H1 (cell line): ENCODE measurements around the gene SP7. TPM values are rescaled to one million over a fixed set of nuclear protein-coding genes. Genes with fewer than 3 reads are reported as not detected.

Experiments
- BCL11A ChIP-seq, 2 experiments: IDR thresholded peaks; one replicate each; pipeline ENCODE4 v1.6.1; 2011; ENCODE audit warnings: low read depth in 2 of 2, low read length in 2 of 2, mild to moderate bottlenecking in 2 of 2
- BRCA1 ChIP-seq: IDR thresholded peaks from 2 replicates; pipeline ENCODE4 v1.6.1; 2012; ENCODE audit warnings: low read depth, low read length, improper control_type of control experiment
- CBX5 ChIP-seq: fragments of 300-800, 300-1000 bp; sonication (generic); IDR thresholded peaks from 2 replicates; pipeline ENCODE4 v1.7.1; 2016; ENCODE audit warnings: antibody characterized with exemption, low read length, low read depth
- EGR1 ChIP-seq: IDR thresholded peaks from 2 replicates; pipeline ENCODE4 v1.6.1; 2011; ENCODE audit warnings: low read depth, low read length, borderline replicate concordance
- GABPA ChIP-seq: IDR thresholded peaks from 2 replicates; pipeline ENCODE4 v1.6.1; 2011; ENCODE audit warnings: mild to moderate bottlenecking, low read length, moderate library complexity, borderline replicate concordance; ENCODE audit not compliant: insufficient read depth
- KDM4A ChIP-seq: IDR thresholded peaks from one replicate; pipeline ENCODE4 v1.7.1; 2012; ENCODE audit warnings: low read depth, mild to moderate bottlenecking, moderate library complexity, low read length, inconsistent platforms; ENCODE audit not compliant: severe bottlenecking
- MAFK ChIP-seq: IDR thresholded peaks from 2 replicates; pipeline ENCODE4 v1.6.1; 2012; ENCODE audit warnings: low read depth, mild to moderate bottlenecking, improper control_type of control experiment, low read length
- POU5F1 ChIP-seq: IDR thresholded peaks from 2 replicates; pipeline ENCODE4 v1.6.1; 2011; ENCODE audit warnings: low read depth, mild to moderate bottlenecking, low read length, moderate library complexity
- RAD21 ChIP-seq, 2 experiments: IDR thresholded peaks in 1 of 2; conservative IDR thresholded peaks in 1 of 2; 2 replicates each; pipeline ENCODE4 v1.6.1; 2011; ENCODE audit warnings: low read depth in 2 of 2, low read length in 2 of 2, improper control_type of control experiment in 1 of 2, inconsistent platforms in 1 of 2, mild to moderate bottlenecking in 1 of 2, moderate library complexity in 1 of 2
- SIN3A ChIP-seq, 2 experiments: IDR thresholded peaks in 1 of 2; conservative IDR thresholded peaks in 1 of 2; 2 replicates each; pipeline ENCODE4 v1.6.1; 2011 to 2012; ENCODE audit warnings: low read length in 2 of 2, improper control_type of control experiment in 1 of 2, low read depth in 1 of 2, mild to moderate bottlenecking in 1 of 2
- SP2 ChIP-seq: IDR thresholded peaks from 2 replicates; pipeline ENCODE4 v1.6.1; 2012; ENCODE audit warnings: mild to moderate bottlenecking, low read length, inconsistent platforms
- TAF7 ChIP-seq: optimal IDR thresholded peaks from 2 replicates; pipeline ENCODE3; 2011; ENCODE audit warnings: low read depth, mild to moderate bottlenecking, inconsistent platforms, low read length, moderate library complexity, borderline replicate concordance
- YY1 ChIP-seq: IDR thresholded peaks from 2 replicates; pipeline ENCODE4 v1.6.1; 2011; ENCODE audit warnings: low read depth, mild to moderate bottlenecking, low read length
- polyA plus RNA-seq, 7 experiments: library from polyadenylated mRNA; depleted of rRNA in 3 of 7; stranded (reverse) in 5 of 7; unstranded in 2 of 7; fragments of >200 nt in 5 of 7; fragments of 200-250 nt in 2 of 7; gene quantifications; 1 replicate in 5 of 7; 2 replicates in 1 of 7; 4 replicates in 1 of 7; pipeline versions ENCODE4 v1.2.1 to v1.2.3, GENCODE V29; 2011 to 2013; ENCODE audit warnings: missing spikeins in 2 of 7, mixed read lengths in 2 of 7
- total RNA-seq: library from RNA; stranded (reverse); fragmentation: NEBNext Ultra II Directional; extraction: Animal tissue kit (Norgen Biotek cat#: 25700); gene quantifications from 2 replicates; pipeline ENCODE4 v1.2.1, GENCODE V29; 2021
- TF ChIP-seq, protein P1 (sequence below): IDR thresholded peaks from 2 replicates; pipeline ENCODE4 v1.6.1; 2012; ENCODE audit warnings: inconsistent platforms

The SP7 gene
- total and polyA plus RNA-seq, 2 of the 8 experiments (the other 6 are each of a cell fraction or from before 2014, with no cell fraction given): 0.12 to 0.13 TPM

DNA sequence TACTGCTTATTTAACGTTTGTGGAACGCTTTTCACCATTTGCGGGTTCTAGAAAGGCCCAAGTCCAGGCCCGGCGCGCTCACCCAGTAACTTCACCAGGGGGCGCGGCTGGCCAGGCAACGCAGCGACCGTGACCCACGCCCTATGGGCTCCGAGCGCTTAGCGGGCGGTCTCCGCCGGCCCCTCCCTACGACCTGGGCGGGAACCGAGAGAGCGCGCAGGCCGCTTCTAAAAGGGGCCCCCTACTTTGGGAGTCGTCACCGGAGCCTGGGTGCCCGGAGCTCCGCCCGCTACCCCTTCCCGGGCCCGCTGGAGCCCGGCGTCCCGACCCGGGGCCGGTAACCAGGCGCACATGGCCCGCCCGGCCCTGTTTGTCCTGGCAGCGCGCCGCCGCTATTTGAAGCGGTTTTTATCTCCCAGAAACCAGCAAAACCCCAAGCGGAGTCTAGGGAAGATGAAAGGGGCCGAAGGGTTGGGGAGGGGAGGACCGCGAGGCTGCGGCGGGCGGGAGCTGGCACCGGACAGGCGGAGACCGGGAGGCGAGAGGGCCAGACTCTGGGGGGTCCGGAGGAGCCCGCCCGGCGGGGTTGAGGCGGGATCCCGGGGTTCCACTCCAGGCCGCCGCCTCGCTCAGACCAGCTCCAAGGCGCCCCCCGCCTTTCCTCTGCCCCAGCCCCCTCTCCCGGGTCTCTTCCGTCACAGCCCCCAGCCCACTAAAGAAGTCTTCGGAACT is 11.2 kb downstream of the SP7 start (continued):
- TF ChIP-seq BCL11A (IDR thresholded peaks at IDR 0.05; ENCODE audit: low read depth in 2 of 2, low read length in 2 of 2): no peak
- TF ChIP-seq TAF7: peak; percentile 51
- TF ChIP-seq SP2: no peak
- 0 out of 2 replicates have a peak, but pooled peaks have one; percentile 47 for TF ChIP-seq YY1
- peak; percentile 40; the same call in 1 of the 2 replicates for TF ChIP-seq EGR1
- no peak for TF ChIP-seq BRCA1
- 0 out of 2 replicates have a peak, but pooled peaks have one; percentile 28 for TF ChIP-seq GABPA
- TF ChIP-seq POU5F1: no peak
- 0 out of 4 replicates have a peak, but pooled peaks of 1 of the 2 experiments have one; percentile 34 for TF ChIP-seq SIN3A (conservative IDR thresholded peaks at IDR 0.05 in 1 of 2, IDR thresholded peaks at IDR 0.05 in 1 of 2; ENCODE audit: low read depth in 1 of 2, low read length in 2 of 2)
- no peak for TF ChIP-seq CBX5
- TF ChIP-seq KDM4A: peak; percentile 64
- TF ChIP-seq, protein P1, sequence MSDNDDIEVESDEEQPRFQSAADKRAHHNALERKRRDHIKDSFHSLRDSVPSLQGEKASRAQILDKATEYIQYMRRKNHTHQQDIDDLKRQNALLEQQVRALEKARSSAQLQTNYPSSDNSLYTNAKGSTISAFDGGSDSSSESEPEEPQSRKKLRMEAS: peak; percentile 81
- TF ChIP-seq RAD21 (IDR thresholded peaks at IDR 0.05 in 1 of 2, conservative IDR thresholded peaks at IDR 0.05 in 1 of 2; ENCODE audit: low read depth in 2 of 2, low read length in 2 of 2): peak; percentile 77 to 84
- TF ChIP-seq MAFK: no peak
- TF ChIP-seq, all 59 proteins: peak for 11
